IPS-20b (cell line): Measurements from ENCODE around the gene LTBR.

ENCODE experiments used
- H3K27ac ChIP-seq: one replicate; pipeline ENCODE4 v1.5.1; 2013; ENCODE audit warnings: low read length
- H3K27me3 ChIP-seq: 2 replicates; pipeline ENCODE4 v1.6.1; 2013; ENCODE audit warnings: mild to moderate bottlenecking, low read length, inconsistent platforms; ENCODE audit not compliant: insufficient read depth
- H3K36me3 ChIP-seq: 2 replicates; pipeline ENCODE4 v1.6.1; 2013; ENCODE audit warnings: low read depth, mild to moderate bottlenecking, inconsistent platforms, low read length, moderate library complexity; ENCODE audit not compliant: insufficient read depth
- H3K4me1 ChIP-seq: 2 replicates; pipeline ENCODE4 v1.6.1; 2013; ENCODE audit warnings: mild to moderate bottlenecking, control low read depth, inconsistent platforms, low read length, moderate library complexity; ENCODE audit not compliant: insufficient read depth
- H3K4me3 ChIP-seq: 2 replicates; pipeline ENCODE4 v1.5.1; 2013; ENCODE audit warnings: mild to moderate bottlenecking, low read length, inconsistent platforms
- H3K9ac ChIP-seq: 2 replicates; pipeline ENCODE4 v1.6.1; 2013; ENCODE audit warnings: low read depth, mild to moderate bottlenecking, inconsistent platforms, low read length, moderate library complexity
- H3K9me3 ChIP-seq: 2 replicates; pipeline ENCODE4 v1.6.1; 2013; ENCODE audit warnings: mild to moderate bottlenecking, low read depth, low read length, inconsistent platforms; ENCODE audit not compliant: insufficient read depth

LTBR gene

DNA sequence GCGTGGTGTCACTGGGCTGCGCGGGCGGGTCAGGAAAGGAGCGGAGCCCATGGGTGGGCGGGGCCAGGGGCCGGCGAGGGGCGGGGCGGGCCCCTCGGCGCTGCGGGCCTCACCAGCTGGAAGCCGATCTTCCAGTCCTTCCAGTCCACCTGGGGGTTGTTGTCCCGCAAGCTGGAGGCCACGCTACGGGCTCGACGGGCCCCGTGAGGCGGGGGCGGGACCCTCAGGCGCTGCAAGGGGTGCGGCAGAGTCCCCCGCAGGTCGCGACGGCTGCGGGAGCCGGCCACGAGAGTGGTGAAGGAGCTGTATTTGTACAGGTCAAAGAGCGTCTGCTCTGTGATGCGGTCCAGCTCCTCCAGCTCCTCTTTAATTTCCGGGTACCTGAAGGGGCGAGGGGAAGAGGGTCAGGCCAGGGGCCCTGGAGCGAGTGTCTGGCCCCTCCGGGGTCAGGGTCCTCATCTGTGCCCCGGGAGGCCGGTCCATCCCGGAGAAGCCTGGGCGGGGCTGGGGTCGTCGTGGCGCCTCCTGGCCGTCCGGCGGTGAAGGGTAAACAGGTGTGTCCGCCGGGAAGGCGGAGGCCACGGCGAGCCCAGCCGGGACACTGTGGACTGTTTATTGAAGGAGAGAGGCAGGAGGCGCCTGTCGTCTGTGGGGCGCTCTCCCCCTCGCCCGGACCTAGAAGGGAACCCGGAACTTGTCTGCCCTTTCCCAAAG is 20.5 kb upstream of the LTBR start:
- H3K27ac ChIP-seq = no peak overlapping the region
- H3K9me3 ChIP-seq = no peaks in the 10 kb centered on the region
- peaks cover 3% of the 10 kb centered on the region for H3K4me1 ChIP-seq
- peaks cover 45% of the 10 kb centered on the region for H3K36me3 ChIP-seq
- peak overlapping the region; percentile 70; the same call in 1 of the 2 replicates for H3K4me3 ChIP-seq
- H3K9ac ChIP-seq = peak overlapping the region; percentile 71
- H3K27me3 ChIP-seq = no peaks in the 10 kb centered on the region

DNA sequence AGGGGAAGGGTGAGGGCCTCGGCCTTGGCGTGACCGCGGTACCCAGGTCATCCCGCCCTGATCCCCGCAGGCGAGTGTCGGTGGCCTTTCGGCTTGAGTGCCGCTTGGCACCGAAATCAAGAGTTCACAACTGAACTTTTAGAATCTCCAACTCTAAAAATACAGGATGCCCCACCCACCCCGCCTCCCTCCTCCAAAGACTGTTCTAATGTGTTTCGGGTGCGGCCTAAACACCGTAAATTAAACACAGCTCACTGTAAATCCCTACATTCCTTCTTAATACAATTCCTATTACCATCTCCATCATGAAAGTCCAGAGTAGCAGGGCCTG is 20.0 kb upstream of the LTBR start:
- H3K36me3 ChIP-seq = peaks cover 45% of the 10 kb centered on the region
- no peak overlapping the region for H3K27ac ChIP-seq
- H3K9ac ChIP-seq = peak overlapping the region; percentile 71; the same call in 1 of the 2 replicates
- H3K9me3 ChIP-seq = no peaks in the 10 kb centered on the region
- H3K4me1 ChIP-seq = peaks cover 7% of the 10 kb centered on the region
- H3K4me3 ChIP-seq = peak overlapping the region; percentile 70; the same call in 1 of the 2 replicates
- no peaks in the 10 kb centered on the region for H3K27me3 ChIP-seq

DNA sequence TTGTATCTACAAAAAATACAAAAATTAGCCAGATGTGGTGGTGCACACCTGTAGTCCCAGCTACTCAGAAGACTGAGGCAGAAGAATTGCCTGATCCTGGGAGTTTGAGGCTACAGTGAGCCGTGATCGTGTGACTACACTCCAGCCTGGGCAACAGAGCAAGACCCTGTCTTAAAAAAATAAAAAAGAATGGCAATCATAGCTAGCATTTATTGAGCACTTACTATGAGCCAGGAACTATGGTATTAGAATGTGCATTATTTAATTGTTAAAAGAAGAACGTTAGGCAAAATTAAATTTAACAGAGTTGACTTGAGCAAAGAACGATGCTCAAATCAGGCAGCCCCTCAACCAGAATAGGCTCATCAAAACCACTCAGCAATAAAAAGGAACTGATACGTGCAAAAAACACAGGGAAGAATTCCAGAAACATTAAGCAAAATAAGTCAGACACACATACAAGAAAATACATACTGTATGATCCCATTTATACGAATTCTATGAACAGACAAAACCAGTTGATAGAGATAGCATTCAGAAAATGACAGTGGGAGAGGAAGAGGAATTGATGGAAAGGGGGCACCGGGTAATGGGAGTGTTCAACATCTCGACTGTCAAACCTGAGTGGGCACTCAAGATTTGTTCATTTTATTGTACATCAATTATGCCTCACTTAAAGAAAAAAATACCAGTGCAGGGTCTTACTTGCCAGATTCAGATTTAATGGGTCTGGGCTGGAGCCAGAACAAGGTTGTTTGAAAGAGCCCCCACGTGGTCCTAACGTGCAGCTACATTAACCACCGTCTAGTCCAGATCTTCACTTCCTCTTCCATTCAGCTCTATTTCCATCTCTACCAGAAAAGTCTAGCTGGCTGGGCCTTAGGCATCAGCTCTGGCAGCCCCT is 16.6 kb upstream of the LTBR start:
- Histone ChIP-seq H3K27me3 (no peaks in the 10 kb centered on the region), H3K36me3 (peaks cover 23% of the 10 kb centered on the region), H3K27ac (no peak overlapping the region), H3K4me1 (peaks cover 21% of the 10 kb centered on the region), H3K9ac (no peak overlapping the region), H3K9me3 (no peaks in the 10 kb centered on the region), H3K4me3 (no peak overlapping the region)

DNA sequence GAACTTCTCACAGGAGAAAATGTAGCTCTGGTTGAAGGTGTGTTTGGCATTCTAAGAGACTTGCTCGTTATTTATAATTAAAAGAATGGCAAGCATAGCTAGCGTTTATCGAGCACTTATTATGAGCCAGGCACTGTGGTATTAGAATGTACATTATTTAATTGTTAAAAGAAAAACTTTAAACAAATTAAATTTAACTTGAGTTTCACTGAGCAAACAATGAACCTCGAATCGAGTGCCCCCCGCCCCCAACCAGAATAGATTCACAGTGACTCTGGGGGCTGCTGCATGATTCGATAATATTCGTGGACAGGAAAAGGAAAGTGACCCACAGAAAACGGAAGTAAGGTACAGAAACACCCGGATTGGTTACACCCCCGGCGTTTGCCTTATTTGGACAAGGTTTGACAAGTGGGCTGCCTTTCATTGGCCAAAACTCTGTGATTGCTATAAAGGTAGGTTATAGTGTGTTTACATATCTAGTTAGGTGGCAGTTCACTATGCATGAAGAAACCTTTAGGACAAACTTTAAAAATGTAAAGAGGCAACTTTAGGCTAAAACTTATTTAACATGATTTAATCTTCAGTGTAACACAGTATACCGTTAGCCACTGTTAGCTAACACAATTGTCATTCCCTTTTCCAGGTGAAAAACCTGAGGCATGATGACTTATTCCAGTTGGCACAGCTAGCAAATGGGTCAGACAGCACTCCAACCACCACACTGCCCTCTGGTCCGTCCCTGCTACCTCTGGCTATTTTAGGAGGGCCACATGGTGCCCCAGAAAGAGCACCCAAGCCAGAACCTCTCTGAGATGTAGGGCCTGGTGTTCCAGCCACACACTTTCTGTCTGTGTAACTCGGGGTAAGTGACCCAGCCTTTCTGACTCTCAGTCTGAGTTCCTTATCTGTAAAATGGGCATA is 15.7 kb upstream of the LTBR start:
- Histone ChIP-seq H3K9me3 (no peaks in the 10 kb centered on the region), H3K9ac (0 out of 2 replicates have a peak overlapping the region, but pooled peaks have one; percentile 24), H3K4me1 (peaks cover 31% of the 10 kb centered on the region), H3K36me3 (peaks cover 19% of the 10 kb centered on the region), H3K27ac (peak overlapping the region; percentile 48), H3K4me3 (no peak overlapping the region), H3K27me3 (no peaks in the 10 kb centered on the region)

DNA sequence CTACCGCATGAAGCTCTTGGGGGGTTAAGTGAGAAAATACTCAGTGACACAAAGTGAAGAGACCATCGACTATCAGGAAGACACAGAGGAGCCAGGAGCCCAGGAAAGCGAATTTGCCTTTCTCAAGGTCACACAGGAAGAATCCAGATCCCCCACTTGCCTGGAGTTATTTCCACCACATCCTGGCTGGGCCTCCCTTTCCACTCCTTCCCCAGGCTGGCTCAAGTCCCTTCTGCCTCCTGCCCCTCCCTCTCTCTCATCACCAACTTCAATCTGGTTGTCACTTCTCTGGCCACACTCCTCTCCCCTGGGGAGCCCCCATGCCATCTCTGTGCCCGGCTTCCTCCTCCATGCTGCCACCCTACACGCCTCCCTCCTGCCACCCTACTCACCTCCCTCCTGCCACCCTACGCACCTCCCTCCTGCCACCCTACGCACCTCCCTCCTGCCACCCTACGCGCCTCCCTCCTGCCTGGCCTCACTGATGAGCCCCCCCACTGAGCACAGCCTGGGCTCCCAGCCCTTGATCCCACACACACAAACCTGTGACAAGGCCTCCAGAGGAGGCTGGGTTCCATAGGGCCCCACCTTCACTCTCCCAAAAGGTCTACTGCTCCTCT is 14.9 kb upstream of the LTBR start:
- no peaks in the 10 kb centered on the region for H3K27me3 ChIP-seq
- peaks cover 19% of the 10 kb centered on the region for H3K36me3 ChIP-seq
- no peak overlapping the region for H3K4me3 ChIP-seq
- H3K9me3 ChIP-seq = no peaks in the 10 kb centered on the region
- peaks cover 32% of the 10 kb centered on the region for H3K4me1 ChIP-seq
- H3K27ac ChIP-seq = no peak overlapping the region
- H3K9ac ChIP-seq = 0 out of 2 replicates have a peak overlapping the region, but pooled peaks have one; percentile 24

DNA sequence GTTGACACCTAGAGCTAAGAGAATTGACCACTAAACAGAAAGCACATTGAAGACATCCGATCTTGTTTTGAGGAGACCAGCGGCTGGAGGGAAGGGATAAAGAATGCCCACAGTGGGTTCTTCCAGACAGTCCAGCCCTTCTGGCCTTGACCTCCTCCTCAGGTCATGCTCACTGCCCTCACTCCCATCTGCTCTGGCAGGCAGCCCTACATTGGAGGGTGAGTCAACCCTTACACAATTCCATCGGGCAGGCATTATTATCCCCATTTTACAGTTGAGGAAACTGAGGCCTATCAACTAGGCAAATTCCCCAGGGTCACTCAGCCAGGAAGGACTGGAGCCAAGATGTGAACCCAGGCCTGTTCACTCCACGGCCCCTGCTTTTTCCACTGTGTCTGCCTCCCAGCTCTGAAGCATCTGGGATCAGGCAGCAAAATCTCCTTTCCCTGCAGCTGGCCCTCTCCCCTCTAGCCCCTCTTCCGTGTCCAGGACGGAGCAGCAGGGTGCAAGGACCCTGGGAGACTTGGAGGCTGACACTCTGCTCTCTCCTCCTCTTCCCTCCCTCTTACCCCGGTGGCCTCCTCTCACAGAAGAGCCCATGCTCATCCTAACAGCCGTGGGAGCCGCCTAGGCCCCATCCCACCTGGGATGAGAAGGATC is 13.9 kb upstream of the LTBR start:
- Histone ChIP-seq H3K36me3 (peaks cover 19% of the 10 kb centered on the region), H3K4me1 (peaks cover 37% of the 10 kb centered on the region), H3K4me3 (no peak overlapping the region), H3K27ac (no peak overlapping the region), H3K9ac (peak overlapping the region; percentile 72; the same call in 1 of the 2 replicates), H3K9me3 (no peaks in the 10 kb centered on the region), H3K27me3 (no peaks in the 10 kb centered on the region)

DNA sequence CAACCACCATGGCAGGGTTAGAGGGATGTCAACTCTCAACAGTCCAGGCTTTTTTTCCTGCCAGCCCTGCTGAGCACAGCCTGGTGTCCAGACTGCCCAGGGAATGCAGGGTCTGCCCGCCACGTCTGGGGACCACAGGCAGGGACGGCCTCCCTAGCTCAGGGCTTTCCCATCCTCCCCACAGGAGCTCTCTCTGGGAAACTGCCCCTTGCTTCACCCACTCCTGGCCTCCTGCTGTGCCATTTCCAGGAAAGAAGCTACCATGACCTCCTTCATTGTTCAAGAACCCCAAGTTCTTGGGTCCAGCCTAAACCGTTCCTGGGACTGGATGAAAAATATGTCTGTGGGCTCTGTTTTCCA is 13.4 kb upstream of the LTBR start:
- Histone ChIP-seq H3K9ac (peak overlapping the region; percentile 72; the same call in 1 of the 2 replicates), H3K4me3 (peak overlapping the region; percentile 53), H3K27me3 (no peaks in the 10 kb centered on the region), H3K4me1 (peaks cover 38% of the 10 kb centered on the region), H3K36me3 (peaks cover 19% of the 10 kb centered on the region), H3K27ac (no peak overlapping the region), H3K9me3 (no peaks in the 10 kb centered on the region)

DNA sequence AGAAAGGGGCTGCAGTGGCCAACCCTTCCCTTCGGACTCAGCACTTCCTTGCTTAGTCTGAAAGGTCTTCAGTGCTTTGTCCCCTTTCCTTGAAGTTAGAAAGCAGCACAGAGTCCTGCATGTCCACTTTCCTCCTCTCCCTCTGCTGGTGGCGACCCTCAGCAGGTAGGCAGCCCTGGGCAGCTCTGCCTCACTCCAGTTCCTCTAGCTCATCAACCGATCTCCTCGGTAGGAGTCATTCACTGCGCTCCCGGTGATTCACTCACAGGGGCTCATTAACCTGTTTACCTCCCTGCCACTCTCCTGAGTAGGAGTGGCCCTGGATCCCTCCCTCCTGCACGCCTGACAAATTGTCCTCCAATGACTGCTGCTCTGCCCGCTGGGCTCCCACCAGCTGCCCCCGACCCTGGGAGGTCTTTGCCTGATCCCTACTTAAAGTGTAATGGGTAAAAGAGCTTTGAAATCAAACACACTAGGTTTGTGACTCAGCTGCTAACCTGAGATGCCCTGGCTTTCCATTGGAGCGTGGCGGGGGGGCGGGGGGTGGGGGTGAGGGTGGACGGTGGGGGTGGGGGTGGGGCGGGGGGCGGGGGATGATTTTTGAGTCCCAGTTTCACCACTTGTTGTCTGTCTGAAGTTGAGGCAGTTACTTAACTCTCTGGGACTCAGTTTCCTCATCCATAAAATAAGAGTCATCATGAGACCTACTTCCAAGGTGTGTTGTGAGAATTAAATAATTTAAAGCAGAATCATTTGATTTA is 12.8 kb upstream of the LTBR start:
- Histone ChIP-seq H3K9ac (peak overlapping the region; percentile 72; the same call in 1 of the 2 replicates), H3K9me3 (no peaks in the 10 kb centered on the region), H3K36me3 (peaks cover 17% of the 10 kb centered on the region), H3K4me3 (peak overlapping the region; percentile 53), H3K4me1 (peaks cover 43% of the 10 kb centered on the region), H3K27ac (no peak overlapping the region), H3K27me3 (no peaks in the 10 kb centered on the region)

DNA sequence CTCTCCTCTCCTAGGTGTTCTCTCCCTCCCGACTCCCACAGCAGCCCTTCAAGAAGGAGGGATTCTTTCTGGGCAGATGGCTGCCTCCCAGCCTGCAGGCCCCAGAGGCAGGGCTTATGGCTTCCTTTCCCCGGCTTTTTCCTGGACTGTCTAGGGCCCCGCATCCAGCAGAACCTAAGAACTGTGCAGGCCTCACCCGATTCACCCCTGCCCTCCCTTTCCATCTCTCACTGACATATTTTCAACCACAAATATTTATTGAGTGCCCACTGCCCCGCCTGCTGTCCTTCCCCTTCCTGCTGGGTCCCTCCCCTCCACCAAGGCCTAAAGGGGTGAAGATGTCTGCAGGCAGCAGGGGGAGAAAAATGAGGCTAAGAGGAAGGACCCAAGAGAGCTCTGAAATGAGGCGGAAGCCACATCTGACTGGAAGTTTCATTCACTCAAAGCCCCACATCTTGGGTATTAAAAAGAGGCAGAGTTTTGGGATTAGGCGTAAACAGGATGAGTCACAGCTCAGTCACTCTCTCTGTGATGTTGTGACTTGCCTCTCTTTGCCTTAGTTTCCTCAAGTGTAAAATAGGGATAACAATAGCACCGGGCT is 11.5 kb upstream of the LTBR start:
- H3K4me3 ChIP-seq = peak overlapping the region; percentile 91

More for the DNA sequence above, 11.5 kb upstream of the LTBR start:
- Histone ChIP-seq H3K27ac (peak overlapping the region; percentile 60), H3K27me3 (no peaks in the 10 kb centered on the region), H3K36me3 (peaks cover 8% of the 10 kb centered on the region; the same call in 1 of the 2 replicates), H3K9ac (peak overlapping the region; percentile 77), H3K9me3 (no peaks in the 10 kb centered on the region), H3K4me1 (peaks cover 56% of the 10 kb centered on the region)
